Neutrophil (primary cell): Measurements from ENCODE around the gene RND2.

Source experiments
- H3K27ac ChIP-seq: fragments of 200-600 bp; sonication (generic); 2 replicates; pipeline ENCODE4 v1.5.1; 2016; ENCODE audit warnings: mild to moderate bottlenecking, moderate library complexity
- H3K27me3 ChIP-seq: fragments of 200-600 bp; sonication (generic); 2 replicates; pipeline ENCODE4 v1.6.0; 2016; ENCODE audit warnings: mild to moderate bottlenecking
- H3K36me3 ChIP-seq: fragments of 200-600 bp; sonication (generic); 2 replicates; pipeline ENCODE4 v1.5.1; 2017
- H3K4me1 ChIP-seq, 2 experiments: fragments of 200-600 bp in 1 of 2; sonication (generic) in 1 of 2; 1 replicate in 1 of 2; 2 replicates in 1 of 2; pipeline versions ENCODE4 v1.5.1 to v1.6.1; 2013 to 2016; ENCODE audit warnings: low read depth in 1 of 2, low read length in 1 of 2, mild to moderate bottlenecking in 1 of 2, moderate library complexity in 1 of 2; ENCODE audit not compliant: control insufficient read depth in 1 of 2, insufficient read depth in 1 of 2
- H3K4me3 ChIP-seq, 2 experiments: fragments of 200-600 bp in 1 of 2; sonication (generic) in 1 of 2; 1 replicate in 1 of 2; 2 replicates in 1 of 2; pipeline ENCODE4 v1.5.1; 2013 to 2016; ENCODE audit warnings: low read depth in 1 of 2, low read length in 1 of 2, mild to moderate bottlenecking in 1 of 2, moderate library complexity in 1 of 2
- H3K9me3 ChIP-seq: fragments of 200-600 bp; sonication (generic); 2 replicates; pipeline ENCODE4 v1.5.1; 2016
- CTCF ChIP-seq: fragments of 200-600 bp; sonication (generic); IDR thresholded peaks from 2 replicates; pipeline ENCODE4 v1.5.1; 2016; ENCODE audit warnings: antibody characterized with exemption

RND2 gene

GRCh38 chr17:43011728-43012472 lies 13.1 kb upstream of the RND2 start:
- Histone ChIP-seq H3K36me3 (peaks cover 53% of the 10 kb centered on the region), H3K27me3 (no peaks in the 10 kb centered on the region), H3K9me3 (no peaks in the 10 kb centered on the region), H3K27ac (no peak overlapping the region), H3K4me3 (no peak overlapping the region), H3K4me1 (peaks cover 25 to 29% of the 10 kb centered on the region in 2 experiments)
- TF ChIP-seq CTCF: no peak

GRCh38 chr17:43013296-43013695 lies 11.7 kb upstream of the RND2 start:
- no peak for TF ChIP-seq CTCF
- H3K36me3 ChIP-seq: peaks cover 53% of the 10 kb centered on the region
- H3K27me3 ChIP-seq: no peaks in the 10 kb centered on the region
- H3K9me3 ChIP-seq: no peaks in the 10 kb centered on the region
- H3K27ac ChIP-seq: peak overlapping the region; percentile 55
- H3K4me1 ChIP-seq: peaks cover 24 to 28% of the 10 kb centered on the region in 2 experiments
- H3K4me3 ChIP-seq: no peak overlapping the region

- TF ChIP-seq CTCF: no peak
- Histone ChIP-seq H3K9me3 (no peaks in the 10 kb centered on the region), H3K36me3 (peaks cover 53% of the 10 kb centered on the region), H3K4me1 (peaks cover 32 to 36% of the 10 kb centered on the region in 2 experiments), H3K4me3 (no peak overlapping the region), H3K27me3 (no peaks in the 10 kb centered on the region), H3K27ac (peak overlapping the region; percentile 55)
These were observed 10.9 kb upstream of the RND2 start for GRCh38 chr17:43014020-43014648.

GRCh38 chr17:43014649-43015542 lies 10.1 kb upstream of the RND2 start:
- H3K4me1 ChIP-seq: peaks cover 40 to 44% of the 10 kb centered on the region in 2 experiments
- peak overlapping the region; percentile 55 for H3K27ac ChIP-seq
- peaks cover 53% of the 10 kb centered on the region for H3K36me3 ChIP-seq
- H3K9me3 ChIP-seq: no peaks in the 10 kb centered on the region
- H3K27me3 ChIP-seq: no peaks in the 10 kb centered on the region
- TF ChIP-seq CTCF: no peak
- no peak overlapping the region for H3K4me3 ChIP-seq

- H3K36me3 ChIP-seq: peaks cover 53% of the 10 kb centered on the region
- TF ChIP-seq CTCF: no peak
- no peaks in the 10 kb centered on the region for H3K9me3 ChIP-seq
- peaks cover 47 to 50% of the 10 kb centered on the region in 2 experiments for H3K4me1 ChIP-seq
- H3K27me3 ChIP-seq: no peaks in the 10 kb centered on the region
- peak overlapping the region; percentile 55 for H3K27ac ChIP-seq
- no peak overlapping the region for H3K4me3 ChIP-seq
These were observed 9.5 kb upstream of the RND2 start for GRCh38 chr17:43015579-43015978.
